HepG2 (cell line): ENCODE results near the gene NTPCR. TPM values are rescaled to one million over a fixed set of nuclear protein-coding genes. Genes with fewer than 3 reads are reported as not detected.

Source experiments
- ATAC-seq: fragments of 200-7000 bp; cut with Tn5 transposase; 3 replicates; pipeline ENCODE4 v1.9.1; 2020; ENCODE audit warnings: mild to moderate bottlenecking, moderate library complexity
- BruUV-seq: library from RNA; stranded (reverse); fragments of 400-500 nt; replicated peaks from 2 replicates; lab custom pipeline; 2021; lab: Mats Ljungman, UMichigan
- CTCF ChIA-PET: fragments of 300-600 bp; formaldehyde crosslinking; extraction: SDS; loops from one replicate; lab custom pipeline; 2021; ENCODE audit warnings: low total read pairs, inconsistent platforms, low intra/inter-chr PET ratio; lab: Yijun Ruan, JAX
- POLR2A ChIA-PET: fragments of 350-600 bp; sonication (Branson Sonifier 250); formaldehyde crosslinking; loops from one replicate; lab custom pipeline; 2020; ENCODE audit warnings: antibody characterized with exemption, inconsistent platforms; lab: Yijun Ruan, JAX
- DNase-seq: peaks from one replicate; pipeline ENCODE4 v3.0.0-alpha.2; 2015; ENCODE audit warnings: low spot score
- FAIRE-seq: peaks from 3 replicates; lab custom pipeline; 2011; peaks lifted over from hg19 to GRCh38; lab: Jason Lieb, UNC
- H2AFZ ChIP-seq: one replicate; pipeline ENCODE4 v1.6.1; 2011; ENCODE audit warnings: low read length, inconsistent platforms
- H3K27ac ChIP-seq: fragments of 300-600 bp; 3 replicates; pipeline ENCODE4 v1.8.0; 2011; ENCODE audit warnings: mixed run types, mild to moderate bottlenecking, mixed read lengths, low read length, inconsistent platforms; ENCODE audit not compliant: insufficient read depth; ENCODE audit errors: extremely low read length
- H3K27me3 ChIP-seq, 2 experiments: fragments of 200-600 bp in 1 of 2; 2 replicates in 1 of 2; 3 replicates in 1 of 2; pipeline versions ENCODE4 v1.6.0 to v1.8.0; 2011; ENCODE audit warnings: low read length in 2 of 2, mild to moderate bottlenecking in 2 of 2, moderate library complexity in 2 of 2, inconsistent platforms in 1 of 2; ENCODE audit not compliant: insufficient read depth in 2 of 2, control insufficient read depth in 1 of 2
- H3K36me3 ChIP-seq, 2 experiments: fragments of 200-600 bp in 1 of 2; replicated peaks in 1 of 2; 2 replicates in 1 of 2; 3 replicates in 1 of 2; pipeline versions ENCODE4 v1.5.1 to v1.8.0; 2011; ENCODE audit warnings: low read length in 2 of 2, inconsistent platforms in 1 of 2; ENCODE audit not compliant: insufficient read depth in 2 of 2, control insufficient read depth in 1 of 2
- H3K4me1 ChIP-seq: 2 replicates; pipeline ENCODE4 v1.5.1; 2012; ENCODE audit warnings: low read length, inconsistent platforms; ENCODE audit not compliant: insufficient read depth
- H3K4me2 ChIP-seq: 2 replicates; pipeline ENCODE4 v1.6.0; 2011; ENCODE audit warnings: low read depth, low read length, inconsistent platforms
- H3K4me3 ChIP-seq, 3 experiments: fragments of 200-600 bp in 1 of 3; sonication (generic), shearing (Covaris generic) in 1 of 3; replicated peaks in 1 of 3; 2 replicates each; pipeline ENCODE4 v1.5.1; 2011 to 2016; ENCODE audit warnings: low read length in 3 of 3, inconsistent platforms in 2 of 3, low read depth in 2 of 3, mild to moderate bottlenecking in 2 of 3, control low read depth in 1 of 3, mixed read lengths in 1 of 3; ENCODE audit not compliant: insufficient read depth in 1 of 3
- H3K79me2 ChIP-seq: one replicate; pipeline ENCODE4 v1.6.1; 2011; ENCODE audit warnings: low read length, inconsistent platforms; ENCODE audit not compliant: insufficient read depth
- H3K9ac ChIP-seq: 2 replicates; pipeline ENCODE4 v1.6.0; 2011; ENCODE audit warnings: mild to moderate bottlenecking, low read depth, low read length, inconsistent platforms; ENCODE audit not compliant: insufficient read depth
- H3K9me3 ChIP-seq: 2 replicates; pipeline ENCODE4 v1.5.1; 2012; ENCODE audit warnings: mild to moderate bottlenecking, low read length
- H4K20me1 ChIP-seq: 2 replicates; pipeline ENCODE4 v1.6.0; 2011; ENCODE audit warnings: inconsistent platforms, mild to moderate bottlenecking, low read length, moderate library complexity; ENCODE audit not compliant: insufficient read depth
- HNRNPH1 ChIP-seq: fragments of 200-400 bp; formaldehyde crosslinking; optimal IDR thresholded peaks from 2 replicates; pipeline ENCODE3; 2017; ENCODE audit warnings: mild to moderate bottlenecking, low read depth, low read length
- JUND ChIP-seq: sonication (generic); formaldehyde crosslinking; IDR thresholded peaks from 2 replicates; pipeline ENCODE4 v1.8.0; 2022; ENCODE audit warnings: mild to moderate bottlenecking, missing genetic modification reagents
- KLF13 ChIP-seq: sonication (generic); formaldehyde crosslinking; IDR thresholded peaks from 2 replicates; pipeline ENCODE4 v1.4.0; 2020; ENCODE audit warnings: mild to moderate bottlenecking, missing genetic modification reagents
- LCORL ChIP-seq, 2 experiments: fragments of 450-650 bp in 1 of 2; sonication (generic) in 1 of 2; formaldehyde crosslinking in 1 of 2; IDR thresholded peaks; 2 replicates each; pipeline versions ENCODE4 v1.5.0 to v1.6.1; 2017 to 2020; ENCODE audit warnings: antibody characterized with exemption in 1 of 2, missing genetic modification reagents in 1 of 2
- MIXL1 ChIP-seq: IDR thresholded peaks from 2 replicates; pipeline ENCODE4 v1.6.1; 2016
- RAD21 ChIP-seq: fragments of 450-650 bp; formaldehyde crosslinking; IDR thresholded peaks from 2 replicates; pipeline ENCODE4 v1.5.0; 2020; ENCODE audit warnings: mild to moderate bottlenecking
- SAFB2 ChIP-seq: sonication (generic); formaldehyde crosslinking; IDR thresholded peaks from 2 replicates; pipeline ENCODE4 v1.5.1; 2020; ENCODE audit warnings: missing genetic modification reagents, low read depth, mild to moderate bottlenecking, borderline replicate concordance
- SP4 ChIP-seq: sonication (generic); formaldehyde crosslinking; IDR thresholded peaks from 2 replicates; pipeline ENCODE4 v1.8.1; 2023; ENCODE audit warnings: mild to moderate bottlenecking, missing genetic modification reagents
- TFDP2 ChIP-seq: sonication (generic); formaldehyde crosslinking; IDR thresholded peaks from 2 replicates; pipeline ENCODE4 v1.4.0; 2020; ENCODE audit warnings: missing genetic modification reagents
- ZKSCAN1 ChIP-seq: fragments of 150-350 bp; IDR thresholded peaks from 2 replicates; pipeline ENCODE4 v1.6.1; 2014; ENCODE audit warnings: low read length
- ZNF124 ChIP-seq: sonication (generic); formaldehyde crosslinking; IDR thresholded peaks from 2 replicates; pipeline ENCODE4 v1.4.0; 2020; ENCODE audit warnings: missing genetic modification reagents
- ZNF513 ChIP-seq: sonication (generic); formaldehyde crosslinking; conservative IDR thresholded peaks from 2 replicates; pipeline ENCODE4 v1.5.0; 2020; ENCODE audit warnings: missing genetic modification reagents
- ZNF83 ChIP-seq: sonication (generic); formaldehyde crosslinking; IDR thresholded peaks from 2 replicates; pipeline ENCODE4 v1.4.0; 2020; ENCODE audit warnings: missing genetic modification reagents, mild to moderate bottlenecking, borderline replicate concordance
- WGBS: methylation state at CpG from one replicate; pipeline ENCODE4 v1.1.6; 2017; ENCODE audit warnings: low lambda C conversion rate; 5-methylcytosine and 5-hydroxymethylcytosine counted together
- in situ Hi-C: cut with HindIII; loops from 2 replicates; pipeline ENCODE4 v1.10.0; 2017; ENCODE audit warnings: low pct_unique_long_range_greater_than_20kb; ENCODE audit not compliant: extremely low pct_ligation_motif_present
- intact Hi-C: fragments of 100-400 bp; cut with micrococcal nuclease; formaldehyde crosslinking; loops from one replicate; pipeline ENCODE4 v1.10.0; 2022; ENCODE audit not compliant: unreplicated experiment
- polyA plus RNA-seq, 8 experiments: library from polyadenylated mRNA; depleted of rRNA in 3 of 8; stranded (reverse) in 7 of 8; unstranded in 1 of 8; fragments of >200 nt; fragmentation: Illumina TruSeq in 4 of 8; extraction: Trizol in 4 of 8; gene quantifications; 2 replicates each; pipeline versions ENCODE4 v1.2.1 to v1.2.3, GENCODE V29; 2011 to 2016; ENCODE audit warnings: low read depth in 4 of 8, missing spikeins in 1 of 8, mixed read lengths in 1 of 8; ENCODE audit not compliant: insufficient read depth in 1 of 8
- total RNA-seq, 5 experiments: library from RNA; depleted of rRNA; stranded (reverse); fragments of >200 nt; fragmentation: Illumina TruSeq; extraction: Trizol; gene quantifications; 2 replicates each; pipeline ENCODE4 v1.2.3, GENCODE V29; 2016; ENCODE audit warnings: low read depth in 1 of 5
- TF ChIP-seq, protein P1 (sequence below): sonication (generic); formaldehyde crosslinking; IDR thresholded peaks from 2 replicates; pipeline ENCODE4 v1.4.0; 2020; ENCODE audit warnings: missing genetic modification reagents, low read depth, mild to moderate bottlenecking, borderline replicate concordance

Gene NTPCR
- total and polyA plus RNA-seq, 2 of the 13 experiments (the other 11 are each of a cell fraction or from before 2014, with no cell fraction given) = 11.7 to 47.0 TPM

DNA sequence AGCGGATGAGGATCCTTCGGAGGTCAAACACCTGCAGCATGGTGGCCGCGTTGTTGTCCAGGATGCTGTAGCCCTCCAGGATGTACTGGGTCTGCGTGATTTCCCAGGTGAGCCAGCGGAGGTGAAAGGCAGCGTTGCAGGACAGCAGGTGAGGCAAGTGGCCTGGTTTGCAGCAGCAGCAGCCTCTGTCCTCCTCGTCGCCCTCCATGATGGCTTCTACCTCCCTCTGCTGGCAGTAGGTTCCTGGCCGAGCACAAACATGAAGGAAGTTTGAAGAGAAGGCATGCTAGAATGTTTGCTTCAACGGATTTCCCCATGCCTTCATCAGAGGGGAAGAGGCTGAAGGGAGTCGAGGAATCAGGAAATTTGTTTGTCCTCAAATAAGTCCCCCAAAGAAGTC, 74.7 kb downstream of the NTPCR start (continued):
- TF ChIP-seq LCORL (IDR thresholded peaks at IDR 0.05) (no peak), LCORL (CRISPR knock-in tag; IDR thresholded peaks at IDR 0.05) (no peak), ZNF83 (no peak), JUND (CRISPR knock-in tag) (no peak), ZKSCAN1 (no peak), HNRNPH1 (no peak), RAD21 (CRISPR knock-in tag) (peak; percentile 50)

GRCh38 chr1:233025567-233025966, 75.2 kb downstream of the NTPCR start:
- Histone ChIP-seq H3K27ac (no peak overlapping the region), H3K79me2 (no peaks in the 10 kb centered on the region), H3K4me1 (no peaks in the 10 kb centered on the region), H4K20me1 (no peaks in the 10 kb centered on the region), H3K4me3 (no peak overlapping the region), H3K9me3 (no peaks in the 10 kb centered on the region), H3K27me3 (peaks cover 5 to 16% of the 10 kb centered on the region in 2 experiments; a peak in 4 of 5 replicates), H2AFZ (no peak overlapping the region), H3K4me2 (no peak overlapping the region), H3K9ac (no peak overlapping the region), H3K36me3 (no peaks in the 10 kb centered on the region)
- intact Hi-C loops = loop anchor here (1.0 kb wide), 1 partner anchor 395 kb away; the partner anchor contains the start of gene SIPA1L2
- TF ChIP-seq, protein P1, sequence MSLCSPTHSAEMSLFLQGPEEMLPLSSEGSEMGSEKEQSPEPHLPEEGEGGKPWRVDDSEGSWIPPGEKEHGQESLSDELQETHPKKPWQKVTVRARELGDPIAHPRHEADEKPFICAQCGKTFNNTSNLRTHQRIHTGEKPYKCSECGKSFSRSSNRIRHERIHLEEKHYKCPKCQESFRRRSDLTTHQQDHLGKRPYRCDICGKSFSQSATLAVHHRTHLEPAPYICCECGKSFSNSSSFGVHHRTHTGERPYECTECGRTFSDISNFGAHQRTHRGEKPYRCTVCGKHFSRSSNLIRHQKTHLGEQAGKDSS (CRISPR knock-in tag) = no peak
- TF ChIP-seq ZNF513 = no peak
- TF ChIP-seq SAFB2 (CRISPR knock-in tag) = no peak
- no peak for TF ChIP-seq SP4 (CRISPR knock-in tag)
- no peak for TF ChIP-seq TFDP2 (CRISPR knock-in tag)
- TF ChIP-seq MIXL1 (CRISPR knock-in tag) = no peak
- TF ChIP-seq KLF13 (CRISPR knock-in tag) = no peak
- TF ChIP-seq ZNF124 (CRISPR knock-in tag) = no peak
- in situ Hi-C loops = loop anchor here (5.0 kb wide), 1 partner anchor 388 kb away; no protein-coding TSS in a partner anchor
- no TSS peak for BruUV-seq
- ChIA-PET POLR2A (no interaction called here), CTCF (interaction anchor here (1.9 kb wide), 1 partner anchor 390 kb away, joined by 11 read pairs; no protein-coding TSS in a partner anchor)
- DNase-seq (no peak), FAIRE-seq (no peak), ATAC-seq (no peak)
- 2% methylated on average over 2 of the region's 2 CpGs for WGBS
